CD4-positive, alpha-beta T cell treated with Interleukin-15 for 4 hours (primary cell): Measurements from ENCODE around the gene KNCN.
A peak's percentile ranks its signal among the peaks of the same experiment; 100 is the strongest.

Source experiments
- DNase-seq: peaks from one replicate; pipeline ENCODE4 v3.0.0-alpha.2; 2020; ENCODE audit warnings: low spot score

KNCN gene

DNA sequence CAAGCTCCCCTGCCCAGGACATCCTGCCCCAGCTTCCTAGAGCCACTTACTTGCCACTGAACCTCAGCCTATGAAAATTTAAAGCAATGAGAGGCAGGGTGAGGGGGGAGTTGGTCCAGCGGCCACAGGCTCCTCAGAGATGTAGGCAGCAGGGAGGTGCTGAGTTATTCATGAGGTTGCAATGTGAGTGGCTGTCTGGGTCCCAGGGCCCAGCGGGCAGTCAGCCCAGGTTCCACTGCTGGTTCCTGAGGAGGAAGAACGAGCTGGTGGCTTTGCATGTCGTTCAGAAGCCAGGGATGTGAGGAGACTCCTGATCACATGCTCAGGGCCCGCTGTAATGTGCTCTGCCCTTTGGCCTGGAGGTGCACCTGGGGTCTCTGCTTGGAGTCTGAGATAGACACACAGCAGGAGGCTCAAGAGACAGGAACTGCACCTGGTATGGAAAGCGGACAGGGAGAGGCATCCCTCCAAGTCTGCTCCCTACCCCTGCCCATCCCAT lies at the start of gene KNCN:
Gene KNCN, minus strand, starts transcription at position 51 of the 499 bp plus-strand sequence. CDS start 432 bp downstream, outside the sequence.
- DNase-seq: no peak

DNA sequence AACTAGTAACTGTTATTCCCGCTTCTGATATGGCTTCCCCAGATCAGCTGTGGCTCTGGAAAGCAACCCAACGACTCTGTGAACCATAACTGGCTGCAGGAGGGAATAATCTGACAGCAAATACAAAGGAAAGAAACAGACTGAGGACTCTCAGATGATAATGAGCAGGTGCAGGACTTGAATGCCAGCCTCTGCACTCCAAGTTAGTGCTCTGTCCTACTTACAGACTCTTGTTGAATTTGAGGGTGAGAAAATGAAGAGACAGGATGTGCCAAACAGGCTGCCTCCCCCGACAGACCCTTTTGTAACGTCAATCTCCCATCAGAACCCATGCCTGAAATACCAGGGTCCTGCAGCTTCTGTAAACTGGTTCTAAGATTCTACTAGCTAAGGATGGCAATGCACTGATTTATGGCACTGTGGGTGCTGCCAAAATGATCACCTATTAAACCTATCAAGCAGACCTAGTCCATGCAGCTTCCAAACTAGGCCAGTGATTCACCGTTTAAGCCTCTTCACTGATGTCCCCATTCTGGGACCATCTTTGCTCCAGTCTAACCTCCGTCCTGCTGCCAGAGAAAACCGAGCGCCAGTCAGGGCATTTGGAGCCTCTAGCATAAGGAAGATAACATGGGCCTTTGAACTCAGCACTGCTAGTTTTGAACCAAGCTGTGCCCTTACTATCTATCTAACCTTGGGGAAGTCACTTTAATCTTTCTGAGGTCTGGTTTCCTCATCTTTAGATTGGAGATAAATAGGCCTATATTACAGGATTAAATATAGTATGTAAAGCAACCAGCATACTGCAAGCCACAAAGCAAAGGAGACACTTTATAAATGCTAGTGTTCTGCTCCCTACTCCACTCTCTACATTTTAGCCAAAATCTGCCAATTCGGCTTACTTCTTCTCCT lies 47.9 kb upstream of the KNCN start:
- DNase-seq: no peak

DNA sequence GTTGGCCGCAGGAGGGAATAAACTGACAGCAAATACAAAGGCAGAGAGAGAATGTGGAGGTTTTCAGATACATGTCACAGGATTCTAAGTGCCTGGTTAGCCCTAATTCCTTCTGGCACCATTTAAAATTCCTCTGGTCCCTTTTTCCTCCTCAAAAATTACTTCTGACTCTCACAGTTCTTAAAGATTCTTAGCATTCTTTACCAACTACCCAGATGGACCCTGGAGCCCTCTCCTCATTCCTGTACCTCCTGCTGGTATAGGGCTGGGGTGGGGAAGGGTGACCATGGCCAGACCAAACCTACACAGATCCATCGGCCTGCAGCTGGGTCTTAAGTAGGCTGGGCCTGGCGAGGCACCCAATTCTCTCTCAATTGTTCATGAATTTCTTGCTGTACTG lies 45.4 kb upstream of the KNCN start:
- DNase-seq: no peak

DNA sequence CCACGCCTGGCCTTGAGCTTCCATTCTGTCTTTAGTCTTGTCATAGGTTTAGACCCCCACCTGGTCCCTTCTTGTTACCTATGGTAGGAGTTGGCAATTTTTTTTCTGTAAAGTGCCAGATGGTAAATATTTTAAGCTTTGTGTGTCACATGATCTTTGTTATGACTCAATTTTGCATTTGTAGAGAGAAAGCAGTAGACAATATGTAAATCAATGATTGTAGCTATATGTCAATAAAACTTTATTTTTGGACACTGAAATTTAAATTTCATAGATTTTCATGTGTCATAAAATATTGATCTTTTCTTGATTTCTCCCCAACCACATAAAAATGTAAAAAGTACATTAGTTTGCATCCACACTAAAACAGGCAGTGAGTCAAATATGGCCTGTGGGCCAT lies 44.6 kb upstream of the KNCN start:
- no peak for DNase-seq

DNA sequence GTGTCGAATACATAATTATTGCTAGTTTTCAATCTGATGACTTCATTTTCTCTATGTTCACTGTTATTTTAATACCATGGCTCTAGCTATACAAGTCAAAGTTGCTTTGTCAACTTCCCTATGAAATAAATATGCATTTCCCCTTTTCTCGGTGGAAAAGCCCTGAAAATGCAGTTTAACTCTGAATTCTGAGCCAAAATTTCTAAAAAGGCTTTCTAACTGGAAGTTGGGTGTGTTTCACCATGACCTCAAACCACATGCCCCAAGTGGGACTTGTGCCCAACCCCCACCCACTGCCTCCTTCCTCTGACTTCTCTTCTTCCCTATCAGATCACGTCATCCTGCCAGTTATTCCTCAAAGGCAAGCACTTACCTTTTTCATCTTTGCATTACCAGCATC lies 43.7 kb upstream of the KNCN start:
- DNase-seq: no peak

DNA sequence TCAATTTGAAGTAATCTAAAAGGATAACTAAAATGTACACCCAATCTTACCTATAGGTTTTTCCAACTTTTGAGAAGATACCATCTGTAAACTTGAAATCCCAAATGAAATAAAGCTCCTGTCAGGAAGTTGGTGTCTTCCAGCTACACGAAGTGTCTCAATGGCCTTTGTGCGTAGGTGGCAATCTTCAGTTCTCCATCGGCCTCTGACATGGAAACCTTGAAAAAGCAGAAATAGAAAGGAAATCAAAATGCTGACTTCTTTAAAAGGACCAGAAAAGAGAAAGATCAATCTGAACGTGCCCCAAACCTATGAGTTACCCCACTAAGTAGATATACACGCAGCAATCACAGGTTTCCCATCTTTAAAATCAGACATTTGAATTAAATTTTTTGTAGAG lies 42.6 kb upstream of the KNCN start:
- no peak for DNase-seq

DNA sequence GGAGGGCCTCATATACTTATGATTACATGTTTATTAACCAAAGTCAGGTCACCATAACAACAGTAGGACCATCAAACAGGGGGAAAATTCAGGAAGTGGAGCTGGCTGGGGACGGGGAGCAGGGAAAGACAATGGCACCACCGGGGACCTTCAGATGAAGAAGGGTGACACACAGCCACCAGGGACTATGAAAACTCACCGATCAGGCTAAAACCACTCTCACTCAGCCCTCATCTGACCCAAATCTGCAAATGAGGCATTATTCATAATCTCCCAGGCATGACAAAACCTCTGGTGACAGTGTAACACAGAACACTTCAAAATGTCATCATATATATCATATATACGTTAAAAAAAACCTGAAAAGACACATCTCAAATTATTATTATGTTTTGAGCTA lies 41.4 kb upstream of the KNCN start:
- no peak for DNase-seq

DNA sequence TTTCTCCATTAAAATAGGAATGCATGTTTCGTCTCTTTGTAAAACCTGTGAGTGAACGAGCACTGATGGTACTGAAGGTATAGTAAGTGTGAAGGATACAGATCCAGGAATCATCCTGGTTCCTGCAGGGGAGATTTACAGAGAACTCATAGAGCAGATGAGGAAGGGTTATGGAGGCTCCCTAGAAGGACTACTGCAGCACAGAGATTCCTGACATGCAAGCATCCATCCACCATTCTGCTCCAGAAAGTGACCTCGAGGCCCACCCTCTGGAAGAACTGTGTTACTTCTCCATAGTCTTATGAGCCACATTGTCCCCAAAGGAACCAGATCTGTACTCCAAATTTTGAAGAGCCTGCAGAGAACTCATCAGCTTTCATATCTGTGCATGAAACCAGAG lies 38.1 kb upstream of the KNCN start:
- DNase-seq: no peak

DNA sequence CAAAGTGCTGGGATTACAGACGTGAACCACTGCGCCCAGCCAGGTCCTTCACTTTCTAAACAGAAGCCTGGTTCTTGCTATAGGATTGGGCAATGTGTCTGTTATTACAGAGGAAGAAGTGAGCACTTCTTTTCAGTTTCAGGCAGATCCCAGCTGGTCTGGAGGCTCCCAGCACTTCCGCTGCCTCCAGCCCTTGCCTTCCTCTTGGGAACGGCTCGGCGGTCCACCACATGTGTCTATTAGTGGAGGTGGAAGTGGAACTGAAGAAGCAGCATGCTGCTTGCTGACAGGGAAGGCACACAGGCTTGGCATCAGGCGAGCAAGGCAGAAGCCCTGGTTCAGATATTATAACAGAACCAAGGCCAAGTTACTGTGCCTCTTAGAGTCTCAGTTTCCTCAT lies 35.6 kb upstream of the KNCN start:
- DNase-seq: no peak

DNA sequence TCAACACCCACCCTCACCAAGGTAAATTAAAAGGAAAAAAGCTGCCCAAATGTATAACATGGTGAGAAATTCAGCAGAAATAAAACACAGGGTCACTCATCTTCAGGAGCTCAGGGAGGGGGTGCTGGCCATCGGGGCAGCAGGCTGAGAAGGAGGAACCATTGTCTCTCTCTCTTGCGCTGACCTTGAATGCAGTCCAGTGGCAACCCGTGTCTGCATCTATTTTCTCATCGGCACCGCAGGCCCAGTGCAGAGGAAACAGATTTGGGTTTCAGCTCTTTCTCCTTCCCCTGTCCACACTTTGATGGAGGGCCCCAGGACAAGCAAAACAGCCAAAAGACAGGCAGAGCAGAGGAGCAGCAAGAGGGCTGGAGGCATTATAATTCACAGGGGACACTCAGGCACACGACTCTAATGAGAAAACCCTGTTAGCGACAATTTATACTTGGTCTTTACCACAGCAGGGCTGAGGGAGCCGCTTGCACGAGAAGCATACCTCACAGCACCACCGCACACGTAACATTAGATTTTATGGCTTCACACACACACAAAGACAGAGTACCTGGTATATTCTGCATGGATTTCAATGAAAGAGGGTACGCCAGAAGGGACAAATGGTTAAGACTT lies 34.0 kb upstream of the KNCN start:
- DNase-seq: no peak

DNA sequence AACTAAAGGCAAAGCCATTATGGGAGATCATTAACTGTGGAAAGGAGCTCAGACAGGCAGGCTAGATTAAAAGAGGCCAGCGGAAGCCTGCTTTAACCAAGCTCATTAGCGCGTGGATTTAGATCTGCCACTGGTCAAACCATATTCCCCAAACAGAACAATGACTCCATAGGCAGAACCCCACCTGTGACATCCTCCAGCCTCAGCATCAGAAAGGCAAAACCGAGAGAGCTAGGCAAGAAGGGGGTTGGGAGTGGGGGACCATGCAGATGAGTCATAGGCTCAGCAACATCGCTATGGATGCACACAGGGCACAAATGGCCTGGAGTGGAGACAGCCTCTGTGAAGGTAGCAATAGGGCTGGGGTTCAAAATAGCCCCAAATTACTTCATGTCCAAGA lies 32.0 kb upstream of the KNCN start:
- DNase-seq: no peak

DNA sequence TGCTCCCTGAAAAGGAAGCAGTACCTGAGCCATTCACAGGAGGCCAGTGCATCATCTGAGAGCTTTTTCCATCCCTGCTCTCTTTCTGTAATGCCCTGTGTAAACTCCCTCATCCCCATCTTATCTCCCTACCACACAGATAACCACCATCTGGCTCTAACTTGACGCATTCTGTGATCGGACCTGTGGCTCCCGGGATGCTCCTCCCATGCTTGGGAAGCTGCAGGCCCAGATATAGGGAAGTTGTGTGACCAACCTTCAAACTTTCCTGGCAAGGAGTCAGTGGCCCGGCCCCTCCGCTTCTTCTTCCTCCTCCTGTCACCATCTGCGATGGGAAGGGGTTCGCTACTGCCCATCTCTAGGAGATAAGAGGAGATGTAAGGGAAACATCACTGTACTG lies 31.5 kb upstream of the KNCN start:
- no peak for DNase-seq

DNA sequence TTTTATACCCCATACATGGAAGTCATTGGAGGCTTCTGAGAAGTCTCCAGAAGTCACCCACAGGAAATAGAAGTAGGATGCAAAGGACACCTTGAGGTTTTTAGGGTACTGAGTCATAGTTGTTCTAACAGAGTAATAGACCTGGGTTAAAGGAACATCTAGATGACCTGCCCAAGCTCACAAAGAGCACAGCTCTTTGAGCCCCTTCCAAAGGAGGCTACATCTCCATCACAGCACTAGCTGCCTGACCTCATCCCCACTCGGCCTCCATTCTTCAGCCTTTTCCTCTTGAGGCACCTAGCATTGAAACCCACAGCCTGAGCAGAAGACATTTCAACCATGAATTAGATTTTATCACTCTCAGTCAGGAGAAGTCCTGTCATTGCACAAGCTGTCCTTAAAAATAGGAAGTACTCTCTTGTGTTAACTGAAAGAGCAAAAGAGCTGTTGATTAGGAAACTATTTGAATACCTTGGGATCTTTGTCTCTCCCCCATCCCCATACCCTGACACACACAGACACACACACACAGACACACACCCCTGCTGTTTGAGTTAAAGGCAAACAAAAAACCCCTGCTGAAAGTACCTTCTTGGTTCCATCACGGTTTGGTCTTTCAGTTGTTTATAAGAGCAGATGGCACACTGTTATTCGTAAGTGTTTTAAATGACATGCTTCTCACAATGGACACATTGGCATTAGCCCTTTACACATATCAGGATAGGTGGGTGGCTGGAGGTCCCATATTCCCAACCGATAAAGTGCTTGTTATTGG lies 30.4 kb upstream of the KNCN start:
- peak; percentile 61 for DNase-seq

DNA sequence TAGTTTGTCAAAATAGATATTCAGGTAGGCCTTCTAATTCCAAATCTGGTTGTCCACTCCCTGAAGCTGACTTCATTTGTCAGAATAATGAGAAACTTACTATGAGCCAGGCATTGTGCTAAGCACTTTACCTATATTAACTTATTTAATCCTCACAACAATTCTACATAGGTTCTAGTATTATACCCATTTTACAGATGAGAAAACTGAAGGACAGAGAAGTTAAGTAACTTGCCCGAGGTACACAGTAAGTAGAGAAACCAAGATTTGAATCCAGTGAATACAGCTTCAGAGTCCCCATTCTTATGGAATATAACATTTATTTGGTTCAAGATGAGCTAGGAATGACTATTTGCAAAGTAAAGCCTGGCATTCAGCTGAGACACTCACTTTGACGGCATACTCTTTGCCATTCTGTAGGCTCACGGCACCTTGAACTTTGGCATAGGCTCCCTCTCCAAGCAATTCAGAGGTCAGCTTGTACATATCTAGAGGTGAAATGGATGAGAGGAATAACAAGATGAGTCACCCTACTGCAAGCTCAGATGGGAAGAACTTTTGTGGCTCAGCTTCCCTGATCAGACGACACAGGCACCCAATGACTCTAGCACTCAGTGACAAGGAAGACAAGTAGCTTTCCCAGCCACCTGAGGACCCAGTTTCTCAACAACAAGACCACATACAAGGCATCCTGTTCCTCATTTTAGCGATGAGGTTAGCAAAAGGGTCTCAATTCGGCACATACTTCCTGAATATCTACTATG lies 28.9 kb upstream of the KNCN start:
- no peak for DNase-seq

DNA sequence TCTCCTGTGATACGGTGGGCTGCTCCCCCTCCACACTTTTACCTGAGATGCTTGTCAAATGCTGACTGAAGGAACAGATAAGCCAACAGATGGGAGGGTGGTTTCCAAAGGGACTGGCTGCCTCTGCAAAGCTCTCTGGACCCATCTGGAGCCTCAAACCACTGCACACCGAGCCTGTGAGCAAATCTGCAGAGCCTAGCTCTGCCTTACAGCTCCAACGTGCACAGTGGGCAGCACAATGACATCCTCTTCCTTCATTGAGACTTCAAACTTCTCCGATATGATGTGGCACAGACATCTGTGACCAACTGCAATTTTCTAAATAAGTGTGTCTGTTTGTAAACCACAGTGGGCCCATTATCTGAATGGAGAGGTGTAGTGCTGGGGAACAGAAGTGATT lies 26.2 kb upstream of the KNCN start:
- no peak for DNase-seq

DNA sequence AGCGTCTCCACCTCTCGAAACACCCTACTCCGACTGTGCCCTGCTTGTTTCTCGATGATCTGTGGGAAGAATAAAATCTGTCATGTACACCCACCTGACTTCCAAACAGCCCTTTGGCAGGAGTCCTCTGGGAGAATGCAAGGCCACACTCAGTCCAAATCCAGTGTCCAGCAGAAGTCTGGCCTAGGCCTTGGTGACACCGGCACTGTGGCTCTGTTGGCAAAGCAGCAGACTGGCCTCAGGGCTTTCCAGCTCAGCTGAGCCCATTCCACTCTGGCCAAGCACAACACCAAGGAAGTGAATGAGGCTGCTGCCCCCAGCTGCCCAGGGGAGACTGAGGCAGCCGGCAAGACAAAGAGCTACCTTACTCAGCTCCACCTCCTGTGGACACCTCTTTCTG lies 25.1 kb upstream of the KNCN start:
- DNase-seq: no peak

DNA sequence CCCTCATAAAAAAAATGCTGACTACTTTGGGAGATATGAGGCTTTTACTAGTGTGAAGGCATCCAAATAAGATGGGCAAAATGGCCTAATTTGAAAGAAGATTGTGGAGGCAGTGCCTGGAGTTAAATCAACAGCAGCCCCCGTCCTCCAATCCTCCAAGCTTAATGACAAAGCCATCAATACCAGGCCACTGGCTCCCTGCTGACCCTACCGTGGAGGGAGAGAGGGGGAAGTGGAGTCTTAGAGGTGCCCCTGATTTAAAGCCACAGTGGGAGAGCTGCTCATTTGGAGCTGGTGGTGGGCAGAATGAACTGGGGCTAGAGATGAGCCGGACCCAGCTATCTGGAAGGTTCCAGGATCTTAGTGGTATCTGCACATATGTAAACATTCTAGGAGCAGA lies 24.3 kb upstream of the KNCN start:
- no peak for DNase-seq

DNA sequence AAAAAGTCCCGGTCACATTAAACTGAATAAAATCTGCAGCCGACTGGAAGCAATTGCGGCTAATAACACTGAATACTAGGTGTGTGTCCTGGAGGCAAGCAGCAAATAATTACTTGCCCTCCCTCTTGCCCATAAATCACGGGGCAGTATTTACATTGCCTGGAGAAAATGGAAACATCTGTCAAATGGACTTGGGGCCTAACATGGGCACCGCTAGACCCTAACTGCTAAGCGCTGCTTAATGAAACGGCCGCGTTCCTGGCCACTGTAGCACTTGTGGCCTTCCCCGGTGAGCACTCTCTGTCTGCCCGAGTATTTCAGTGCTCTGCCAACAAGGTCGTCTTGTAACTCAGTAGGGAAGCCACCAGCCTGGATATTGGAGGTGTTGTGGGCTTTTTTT lies 23.9 kb upstream of the KNCN start:
- no peak for DNase-seq

DNA sequence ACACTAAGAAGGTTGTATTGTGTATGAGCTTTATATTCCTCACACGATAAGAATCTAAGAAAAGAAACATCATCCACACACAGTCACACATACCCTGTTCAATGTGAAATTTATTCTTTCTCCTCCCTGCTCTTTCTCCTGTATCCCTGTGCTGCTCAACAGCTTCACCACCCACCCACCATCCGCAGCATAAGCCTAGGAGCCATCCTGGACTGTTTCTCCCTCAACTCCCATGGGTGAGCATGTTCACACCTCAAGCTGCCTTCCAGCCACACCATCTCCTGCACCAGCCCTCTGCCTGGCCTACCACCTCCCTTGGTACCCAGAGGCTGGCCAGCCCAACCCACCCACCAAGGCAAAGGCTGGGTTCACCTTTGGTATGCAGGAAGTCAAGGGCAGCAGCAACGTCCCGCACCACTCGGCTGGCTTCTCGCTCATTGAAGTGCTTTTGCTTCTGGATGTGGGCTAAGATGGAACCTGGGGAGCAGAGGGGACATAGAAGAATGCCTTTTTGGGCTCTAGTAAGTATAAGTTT lies 20.3 kb upstream of the KNCN start:
- DNase-seq: no peak

DNA sequence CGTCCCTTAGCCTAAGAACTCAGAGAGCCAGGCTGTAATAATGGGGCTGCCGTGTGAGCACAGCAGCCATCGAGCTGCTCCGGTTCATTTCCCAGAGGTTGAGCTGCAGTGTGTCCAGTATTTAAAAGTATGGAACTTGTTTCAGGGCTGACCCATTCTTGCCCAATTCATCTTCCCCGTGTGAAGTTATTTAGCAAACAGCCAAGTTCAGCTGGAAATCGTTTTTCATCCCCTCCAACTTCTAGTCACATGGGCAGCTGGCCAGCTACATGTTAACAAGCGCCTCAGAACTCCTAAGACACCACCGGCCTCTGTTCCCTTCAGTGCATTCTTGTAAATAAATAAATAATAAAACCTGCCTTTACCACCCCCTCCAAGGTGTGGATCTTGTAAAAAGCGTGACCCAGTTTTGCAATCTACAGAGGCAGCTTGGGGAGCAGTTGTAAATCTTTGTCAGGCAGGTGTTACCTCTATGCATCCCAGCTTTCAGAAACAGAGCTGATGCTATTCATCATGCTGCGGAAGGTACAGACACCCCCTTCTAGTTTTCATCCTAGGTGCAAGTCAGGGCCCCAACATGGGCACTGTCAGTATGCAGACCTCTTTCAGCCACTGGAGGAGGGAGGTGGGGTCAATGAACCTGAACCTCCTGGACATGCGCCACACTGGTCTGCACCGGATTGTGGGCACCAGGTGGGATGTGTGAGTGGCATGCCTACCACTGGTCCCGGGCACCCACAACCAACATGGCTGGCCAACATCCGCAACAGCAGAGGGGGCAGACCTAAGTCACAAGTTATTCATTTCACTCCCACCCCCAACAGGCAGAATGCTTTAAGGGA lies 18.7 kb upstream of the KNCN start:
- DNase-seq: no peak

DNA sequence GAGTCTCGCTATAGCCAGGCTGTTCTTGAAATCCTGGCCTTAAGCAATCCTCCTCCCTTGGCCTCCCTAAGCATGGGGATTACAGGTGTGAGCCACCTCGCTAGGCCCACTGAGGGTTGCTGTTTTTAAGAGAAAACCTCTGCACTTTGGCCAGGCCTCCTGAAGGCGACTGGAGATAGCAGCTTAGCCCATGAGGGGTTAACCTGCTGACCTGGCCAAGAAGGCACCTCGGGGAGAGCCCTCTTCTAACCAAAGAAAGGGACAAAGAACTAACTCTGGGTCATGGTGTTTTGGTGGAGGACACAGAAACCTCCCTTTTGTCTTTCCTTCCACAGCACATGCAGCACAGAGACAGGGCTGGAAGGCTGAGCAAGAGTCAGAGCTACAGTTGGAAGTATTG lies 17.7 kb upstream of the KNCN start:
- no peak for DNase-seq
